Skeletal muscle tissue (tissue), 4 donors: ENCODE measurements around the gene ZBTB16. TPM values are rescaled to one million over a fixed set of nuclear protein-coding genes. Genes with fewer than 3 reads are reported as not detected.

ENCODE experiments used
- H3K27ac ChIP-seq: one replicate; pipeline ENCODE4 v1.7.0; 2013; ENCODE audit warnings: mild to moderate bottlenecking, low read depth, low read length, inconsistent platforms
- H3K27me3 ChIP-seq, 3 donors: one replicate each; pipeline ENCODE4 v1.7.0; 2013; ENCODE audit warnings: low read length in 3 of 3; ENCODE audit not compliant: control insufficient read depth in 3 of 3, insufficient read depth in 3 of 3
- H3K36me3 ChIP-seq, 3 donors: one replicate each; pipeline ENCODE4 v1.7.0; 2013; ENCODE audit warnings: low read length in 3 of 3; ENCODE audit not compliant: control insufficient read depth in 3 of 3, insufficient read depth in 3 of 3
- H3K4me1 ChIP-seq, 3 donors: one replicate each; pipeline ENCODE4 v1.7.0; 2013; ENCODE audit warnings: low read length in 3 of 3, mild to moderate bottlenecking in 3 of 3; ENCODE audit not compliant: control insufficient read depth in 3 of 3, insufficient read depth in 3 of 3
- H3K4me3 ChIP-seq, 3 donors: one replicate each; pipeline ENCODE4 v1.7.0; 2013; ENCODE audit warnings: low read length in 3 of 3
- H3K9ac ChIP-seq, 3 donors: one replicate each; pipeline ENCODE4 v1.7.0; 2013; ENCODE audit warnings: low read length in 3 of 3, mild to moderate bottlenecking in 3 of 3, moderate library complexity in 2 of 3, low read depth in 1 of 3
- H3K9me3 ChIP-seq, 3 donors: one replicate each; pipeline ENCODE4 v1.7.0; 2013; ENCODE audit warnings: low read length in 3 of 3; ENCODE audit not compliant: control insufficient read depth in 3 of 3
- total RNA-seq: library from RNA; depleted of rRNA; stranded (reverse); fragments of >200 nt; gene quantifications from one replicate; pipeline ENCODE4 v1.2.3, GENCODE V29; 2014
- donor health status: Osteomylitis.

The ZBTB16 gene
- total RNA-seq, 1 donor from 2014 or later = 6.8 TPM

GRCh38 chr11:114085965-114086793 is 26.7 kb downstream of the ZBTB16 start:
- Histone ChIP-seq H3K27me3 (no peaks in the 10 kb centered on the region), H3K4me1 (peaks cover 90 to 99% (median 98%) of the 10 kb centered on the region in 3 donors), H3K4me3 (no peak overlapping the region), H3K36me3 (peaks cover 2 to 6% (median 6%) of the 10 kb centered on the region in 3 donors), H3K9ac (peak overlapping the region in 2 of 3 donors; percentile 41 to 46), H3K27ac (peak overlapping the region; percentile 96), H3K9me3 (no peaks in the 10 kb centered on the region)

- Histone ChIP-seq H3K27ac (no peak overlapping the region), H3K9ac (no peak overlapping the region), H3K27me3 (no peaks in the 10 kb centered on the region), H3K4me1 (peaks cover 90 to 99% (median 99%) of the 10 kb centered on the region in 3 donors), H3K4me3 (no peak overlapping the region), H3K36me3 (peaks cover 2 to 6% (median 6%) of the 10 kb centered on the region in 3 donors), H3K9me3 (no peaks in the 10 kb centered on the region)
Measured at GRCh38 chr11:114087025-114087424, 27.5 kb downstream of the ZBTB16 start.

- Histone ChIP-seq H3K4me3 (no peak overlapping the region), H3K27ac (peak overlapping the region; percentile 15), H3K4me1 (peaks cover 94 to 100% (median 99%) of the 10 kb centered on the region in 3 donors), H3K36me3 (peaks cover 2 to 6% (median 6%) of the 10 kb centered on the region in 3 donors), H3K9me3 (no peaks in the 10 kb centered on the region), H3K9ac (peak overlapping the region in 1 of 3 donors; percentile 62), H3K27me3 (no peaks in the 10 kb centered on the region)
Measured at GRCh38 chr11:114088216-114088615, 28.7 kb downstream of the ZBTB16 start.

DNA sequence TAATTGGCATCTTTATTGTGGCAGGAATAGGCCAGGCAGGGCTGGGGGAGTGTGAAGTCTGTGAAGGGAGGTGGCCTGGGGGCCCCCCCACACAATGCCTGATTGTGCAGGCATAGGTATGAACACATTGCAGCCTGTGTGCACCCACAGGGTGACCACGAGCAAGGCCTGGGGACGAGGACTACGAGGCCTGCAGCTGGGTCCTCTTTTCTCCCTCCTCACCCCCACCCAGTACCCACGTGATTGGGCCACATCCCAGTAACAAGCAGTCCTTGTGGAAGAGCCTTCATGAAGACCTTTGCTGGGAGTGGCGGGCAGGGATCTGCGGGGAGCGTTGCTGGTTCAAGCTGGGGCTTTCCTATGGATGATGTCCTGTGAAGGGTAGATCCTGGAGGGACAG is 29.3 kb downstream of the ZBTB16 start:
- H3K4me1 ChIP-seq = peaks cover 95 to 99% (median 98%) of the 10 kb centered on the region in 3 donors
- peaks cover 2 to 6% (median 6%) of the 10 kb centered on the region in 3 donors for H3K36me3 ChIP-seq
- peak overlapping the region; percentile 15 for H3K27ac ChIP-seq
- H3K9me3 ChIP-seq = no peaks in the 10 kb centered on the region
- H3K9ac ChIP-seq = peak overlapping the region in 1 of 3 donors; percentile 62
- H3K4me3 ChIP-seq = no peak overlapping the region
- H3K27me3 ChIP-seq = no peaks in the 10 kb centered on the region

GRCh38 chr11:114089748-114090147 is 30.2 kb downstream of the ZBTB16 start:
- Histone ChIP-seq H3K27ac (peak overlapping the region; percentile 51), H3K36me3 (peaks cover 2 to 6% (median 6%) of the 10 kb centered on the region in 3 donors)

DNA sequence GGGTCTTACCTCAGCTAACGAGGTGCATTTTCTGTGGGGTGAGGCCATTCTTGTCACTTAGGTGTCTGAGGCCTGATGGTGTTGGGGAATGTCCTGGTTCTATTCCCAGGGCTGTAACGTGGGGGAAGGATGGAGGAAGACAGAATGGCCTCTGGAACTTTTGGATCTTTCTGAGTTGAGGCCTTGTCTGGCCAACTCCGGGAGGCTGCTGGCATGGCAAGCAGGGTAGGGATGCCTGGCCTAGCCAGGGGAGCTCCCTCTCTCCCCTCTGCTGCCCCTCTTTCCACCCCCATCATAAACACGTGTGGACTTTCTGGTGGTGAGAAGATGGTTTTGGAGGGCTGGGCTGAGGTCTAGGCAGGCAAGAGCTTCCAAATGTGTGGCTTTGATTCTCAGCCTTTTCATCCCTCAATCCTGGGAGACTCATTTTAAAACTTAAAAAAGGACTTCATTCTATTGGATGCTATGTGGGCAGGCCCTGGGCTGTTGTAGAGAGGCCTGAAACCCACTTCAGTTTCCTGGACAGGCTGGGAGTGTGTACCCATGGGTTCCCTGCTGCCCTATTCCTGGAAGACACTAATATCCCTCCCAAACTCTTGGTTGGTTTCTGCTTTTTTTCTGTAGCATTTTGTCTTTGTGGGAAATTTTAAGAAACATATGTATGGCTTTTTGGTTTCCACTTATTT is 30.9 kb downstream of the ZBTB16 start:
- H3K4me3 ChIP-seq = peak overlapping the region in 1 of 3 donors; percentile 35
- H3K27me3 ChIP-seq = no peaks in the 10 kb centered on the region
- peaks cover 88 to 92% (median 92%) of the 10 kb centered on the region in 3 donors for H3K4me1 ChIP-seq
- peak overlapping the region; percentile 51 for H3K27ac ChIP-seq
- H3K36me3 ChIP-seq = peaks cover 2 to 6% (median 6%) of the 10 kb centered on the region in 3 donors
- peak overlapping the region in 2 of 3 donors; percentile 33 to 66 for H3K9ac ChIP-seq
- no peaks in the 10 kb centered on the region for H3K9me3 ChIP-seq

More at GRCh38 chr11:114089748-114090147, 30.2 kb downstream of the ZBTB16 start:
- H3K9ac ChIP-seq = peak overlapping the region in 2 of 3 donors; percentile 33 to 66
- no peaks in the 10 kb centered on the region for H3K9me3 ChIP-seq
- H3K4me1 ChIP-seq = peaks cover 91 to 96% (median 94%) of the 10 kb centered on the region in 3 donors
- H3K27me3 ChIP-seq = no peaks in the 10 kb centered on the region
- H3K4me3 ChIP-seq = peak overlapping the region in 1 of 3 donors; percentile 35

- Histone ChIP-seq H3K4me1 (peaks cover 88 to 91% (median 88%) of the 10 kb centered on the region in 3 donors), H3K27me3 (no peaks in the 10 kb centered on the region), H3K27ac (peak overlapping the region; percentile 51), H3K36me3 (peaks cover 2 to 6% (median 6%) of the 10 kb centered on the region in 3 donors), H3K9me3 (no peaks in the 10 kb centered on the region), H3K4me3 (peak overlapping the region in 2 of 3 donors; percentile 14 to 19), H3K9ac (peak overlapping the region in 2 of 3 donors; percentile 33 to 66)
Measured at GRCh38 chr11:114090976-114091375, 31.5 kb downstream of the ZBTB16 start.

GRCh38 chr11:114091516-114092397 is 32.2 kb downstream of the ZBTB16 start:
- Histone ChIP-seq H3K36me3 (peaks cover 2 to 6% (median 6%) of the 10 kb centered on the region in 3 donors), H3K9ac (peak overlapping the region in 2 of 3 donors; percentile 62 to 66), H3K4me1 (peaks cover 86 to 89% (median 88%) of the 10 kb centered on the region in 3 donors), H3K9me3 (no peaks in the 10 kb centered on the region), H3K27me3 (no peaks in the 10 kb centered on the region), H3K27ac (peak overlapping the region; percentile 69), H3K4me3 (peak overlapping the region in 1 of 3 donors; percentile 19)

- Histone ChIP-seq H3K9ac (peak overlapping the region in 2 of 3 donors; percentile 2 to 66), H3K4me3 (no peak overlapping the region), H3K4me1 (peaks cover 82 to 86% (median 85%) of the 10 kb centered on the region in 3 donors), H3K9me3 (no peaks in the 10 kb centered on the region), H3K27ac (peak overlapping the region; percentile 69), H3K27me3 (no peaks in the 10 kb centered on the region), H3K36me3 (peaks cover 0 to 4% (median 1%) of the 10 kb centered on the region in 3 donors)
Measured at GRCh38 chr11:114092478-114092877, 33.0 kb downstream of the ZBTB16 start.
